LNCAP (cell line): Measurements from ENCODE around the gene KIF6.

ENCODE experiments used
- CTCF ChIP-seq: fragments of 450-650 bp; IDR thresholded peaks from 2 replicates; pipeline ENCODE4 v1.5.1; 2017; ENCODE audit warnings: mild to moderate bottlenecking

KIF6 gene

GRCh38 chr6:39402239-39402751 is 322.9 kb downstream of the KIF6 start:
- TF ChIP-seq CTCF = no peak

- no peak for TF ChIP-seq CTCF
These were observed 323.8 kb downstream of the KIF6 start for GRCh38 chr6:39401376-39401775.

- no peak for TF ChIP-seq CTCF
These were observed 325.2 kb downstream of the KIF6 start for GRCh38 chr6:39400026-39400425.

- no peak for TF ChIP-seq CTCF
These were observed 328.4 kb downstream of the KIF6 start for GRCh38 chr6:39396854-39397253.

GRCh38 chr6:39393075-39393474 is 332.1 kb downstream of the KIF6 start:
- no peak for TF ChIP-seq CTCF

GRCh38 chr6:39391182-39391581 is 334.0 kb downstream of the KIF6 start:
- no peak for TF ChIP-seq CTCF

- no peak for TF ChIP-seq CTCF
These were observed 335.8 kb downstream of the KIF6 start for GRCh38 chr6:39389484-39389767.
